Measurements from ENCODE around the gene RPS10. TPM values are rescaled to one million over a fixed set of nuclear protein-coding genes. Genes with fewer than 3 reads are reported as not detected.
"Not testable (repeated sequence)": the region's sequence is repeated elsewhere in the genome, so short reads cannot be mapped to it uniquely, and the experiment has no call there.

The RPS10 gene
- total and polyA plus RNA-seq, 2 experiments from 2014 or later: 518 to 1,824 TPM

GRCh38 chr6:34381081-34381480 lies 44.8 kb downstream of the RPS10 start:
- Histone ChIP-seq H2AFZ (no peak overlapping the region), H3K4me2 (no peak overlapping the region), H3K27ac (no peak overlapping the region), H3K4me1 (ENCODE audit: insufficient read depth) (peaks cover 18% of the 10 kb centered on the region), H3K36me3 (replicated peaks; ENCODE audit: insufficient read depth, low read depth) (no peaks in the 10 kb centered on the region), H3K9me3 (ENCODE audit: low read depth) (no peaks in the 10 kb centered on the region), H3K9me2 (replicated peaks; ENCODE audit: insufficient read depth) (no peaks in the 10 kb centered on the region), H3K27me3 (no peaks in the 10 kb centered on the region), H4K20me1 (ENCODE audit: insufficient read depth, poor library complexity, severe bottlenecking) (peaks cover 30% of the 10 kb centered on the region), H3K79me2 (peaks cover 91% of the 10 kb centered on the region), H3K4me3 (no peak overlapping the region)
- TF ChIP-seq EZH2 (IDR thresholded peaks at IDR 0.05; ENCODE audit: borderline replicate concordance): no peak
- no peak for TF ChIP-seq CTCF (IDR thresholded peaks at IDR 0.05; ENCODE audit: poor library complexity)
- no peak for TF ChIP-seq EZH2phosphoT487 (IDR thresholded peaks at IDR 0.05; ENCODE audit: low read depth, severe bottlenecking, unreplicated experiment)
- DNase-seq (ENCODE audit: low spot score): no peak
- WGBS (ENCODE audit: low lambda C conversion rate, missing lambda C conversion rate): 98% methylated on average over 5 of the region's 5 CpGs

DNA sequence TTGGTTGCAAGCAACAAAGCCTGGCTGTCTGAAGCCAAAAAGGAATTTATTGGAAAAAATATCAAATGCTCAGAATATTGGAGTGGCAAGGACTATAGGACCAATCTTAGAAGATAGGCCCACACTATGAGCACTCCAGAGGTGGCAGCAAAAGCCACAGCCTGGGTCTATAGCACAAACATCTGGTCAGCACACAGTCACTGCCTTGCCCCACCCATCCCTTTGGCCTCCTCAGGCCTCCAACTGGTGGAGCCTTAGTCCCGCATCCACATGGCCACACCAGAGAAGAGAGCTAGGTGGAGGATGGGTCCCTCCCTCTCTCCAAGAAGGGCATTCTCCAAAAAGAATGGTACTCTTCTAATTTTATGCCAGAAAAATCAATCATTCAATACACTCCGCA lies 47.4 kb downstream of the RPS10 start:
- H3K79me2 ChIP-seq: peaks cover 90% of the 10 kb centered on the region
- no peak for DNase-seq (ENCODE audit: low spot score)
- H3K27ac ChIP-seq: no peak overlapping the region
- H3K36me3 ChIP-seq (replicated peaks; ENCODE audit: insufficient read depth, low read depth): no peaks in the 10 kb centered on the region
- WGBS (ENCODE audit: low lambda C conversion rate, missing lambda C conversion rate): 98% methylated on average over 2 of the region's 2 CpGs
- peaks cover 1% of the 10 kb centered on the region for H3K4me1 ChIP-seq (ENCODE audit: insufficient read depth)
- no peak overlapping the region for H3K4me2 ChIP-seq
- no peaks in the 10 kb centered on the region for H3K27me3 ChIP-seq
- no peak overlapping the region for H2AFZ ChIP-seq
- H3K9me3 ChIP-seq (ENCODE audit: low read depth): no peaks in the 10 kb centered on the region
- H4K20me1 ChIP-seq (ENCODE audit: insufficient read depth, poor library complexity, severe bottlenecking): peaks cover 33% of the 10 kb centered on the region
- no peak overlapping the region for H3K4me3 ChIP-seq
- TF ChIP-seq CTCF (IDR thresholded peaks at IDR 0.05; ENCODE audit: poor library complexity) (no peak), EZH2 (IDR thresholded peaks at IDR 0.05; ENCODE audit: borderline replicate concordance) (no peak), EZH2phosphoT487 (IDR thresholded peaks at IDR 0.05; ENCODE audit: low read depth, severe bottlenecking, unreplicated experiment) (no peak)
- no peaks in the 10 kb centered on the region for H3K9me2 ChIP-seq (replicated peaks; ENCODE audit: insufficient read depth)

- WGBS (ENCODE audit: low lambda C conversion rate, missing lambda C conversion rate): 96% methylated on average over 5 of the region's 5 CpGs
- no peak overlapping the region for H3K27ac ChIP-seq
- TF ChIP-seq EZH2phosphoT487 (IDR thresholded peaks at IDR 0.05; ENCODE audit: low read depth, severe bottlenecking, unreplicated experiment): no peak
- TF ChIP-seq CTCF (IDR thresholded peaks at IDR 0.05; ENCODE audit: poor library complexity): no peak
- no peak for TF ChIP-seq EZH2 (IDR thresholded peaks at IDR 0.05; ENCODE audit: borderline replicate concordance)
- no peaks in the 10 kb centered on the region for H3K4me1 ChIP-seq (ENCODE audit: insufficient read depth)
- no peaks in the 10 kb centered on the region for H3K27me3 ChIP-seq
- peaks cover 92% of the 10 kb centered on the region for H3K79me2 ChIP-seq
- no peak overlapping the region for H2AFZ ChIP-seq
- no peaks in the 10 kb centered on the region for H3K9me3 ChIP-seq (ENCODE audit: low read depth)
- no peak overlapping the region for H3K4me2 ChIP-seq
- no peaks in the 10 kb centered on the region for H3K9me2 ChIP-seq (replicated peaks; ENCODE audit: insufficient read depth)
- H3K36me3 ChIP-seq (replicated peaks; ENCODE audit: insufficient read depth, low read depth): no peaks in the 10 kb centered on the region
- no peak overlapping the region for H3K4me3 ChIP-seq
- DNase-seq (ENCODE audit: low spot score): no peak
- H4K20me1 ChIP-seq (ENCODE audit: insufficient read depth, poor library complexity, severe bottlenecking): peaks cover 33% of the 10 kb centered on the region
Observed at GRCh38 chr6:34377984-34378383, 47.9 kb downstream of the RPS10 start.

- not testable (repeated sequence) for H3K9me3 ChIP-seq (ENCODE audit: low read depth); H3K9me2 ChIP-seq (replicated peaks; ENCODE audit: insufficient read depth); H3K27ac ChIP-seq; H3K4me1 ChIP-seq (ENCODE audit: insufficient read depth); H2AFZ ChIP-seq; H3K27me3 ChIP-seq; H3K36me3 ChIP-seq (replicated peaks; ENCODE audit: insufficient read depth, low read depth); H3K4me3 ChIP-seq; H3K4me2 ChIP-seq; DNase-seq (ENCODE audit: low spot score)
- WGBS (ENCODE audit: low lambda C conversion rate, missing lambda C conversion rate): 96% methylated on average over 5 of the region's 5 CpGs
- Histone ChIP-seq H4K20me1 (ENCODE audit: insufficient read depth, poor library complexity, severe bottlenecking) (peaks cover 31% of the 10 kb centered on the region), H3K79me2 (peaks cover 93% of the 10 kb centered on the region)
Observed at GRCh38 chr6:34377571-34377970, 48.3 kb downstream of the RPS10 start.
